ENCODE data around the gene IFITM2.

GRCh38 chr11:269146-269890 is 38.3 kb upstream of the IFITM2 start:
- TF ChIP-seq FOXM1 (IDR thresholded peaks at IDR 0.05; ENCODE audit: borderline replicate concordance): no peak
- no peak for TF ChIP-seq HDGF (IDR thresholded peaks at IDR 0.05; ENCODE audit: borderline replicate concordance)
- no peak for TF ChIP-seq SP1 (IDR thresholded peaks at IDR 0.05)

All from HEK293T (cell line).